HepG2 (cell line): ENCODE measurements around the gene GCLC. TPM values are rescaled to one million over a fixed set of nuclear protein-coding genes. Genes with fewer than 3 reads are reported as not detected.

Source experiments
- CEBPZ ChIP-seq: IDR thresholded peaks from 2 replicates; pipeline ENCODE4 v1.6.1; 2012; ENCODE audit warnings: low read length, improper control_type of control experiment
- FOSL2 ChIP-seq: sonication (generic); formaldehyde crosslinking; IDR thresholded peaks from 2 replicates; pipeline ENCODE4 v1.4.0; 2020; ENCODE audit warnings: missing genetic modification reagents
- HIC2 ChIP-seq: sonication (generic); formaldehyde crosslinking; IDR thresholded peaks from 2 replicates; pipeline ENCODE4 v1.9.0; 2022; ENCODE audit warnings: low read depth, missing genetic modification reagents
- MXI1 ChIP-seq: IDR thresholded peaks from 3 replicates; pipeline ENCODE4 v1.6.1; 2012; ENCODE audit warnings: low read depth, low read length, inconsistent platforms, borderline replicate concordance
- PBX2 ChIP-seq: IDR thresholded peaks from 2 replicates; pipeline ENCODE4 v1.6.1; 2016; ENCODE audit warnings: control low read depth
- RBAK ChIP-seq: sonication (generic); formaldehyde crosslinking; IDR thresholded peaks from 2 replicates; pipeline ENCODE4 v1.5.1; 2020; ENCODE audit warnings: mild to moderate bottlenecking, missing genetic modification reagents
- THAP9 ChIP-seq: sonication (generic); formaldehyde crosslinking; IDR thresholded peaks from 2 replicates; pipeline ENCODE4; 2020; ENCODE audit warnings: missing genetic modification reagents, mild to moderate bottlenecking, borderline replicate concordance
- ZNF678 ChIP-seq: sonication (generic); formaldehyde crosslinking; IDR thresholded peaks from 2 replicates; pipeline ENCODE4 v1.4.0; 2020; ENCODE audit warnings: mild to moderate bottlenecking, missing genetic modification reagents
- ZNF879 ChIP-seq: sonication (generic); formaldehyde crosslinking; IDR thresholded peaks from 2 replicates; pipeline ENCODE4 v1.8.1; 2023; ENCODE audit warnings: missing genetic modification reagents
- ZSCAN9 ChIP-seq: IDR thresholded peaks from 2 replicates; pipeline ENCODE4 v1.6.1; 2016; ENCODE audit warnings: borderline replicate concordance
- ZXDC ChIP-seq: sonication (generic); formaldehyde crosslinking; IDR thresholded peaks from 2 replicates; pipeline ENCODE4 v1.5.0; 2020; ENCODE audit warnings: mild to moderate bottlenecking, missing genetic modification reagents
- polyA plus RNA-seq, 8 experiments: library from polyadenylated mRNA; depleted of rRNA in 3 of 8; stranded (reverse) in 7 of 8; unstranded in 1 of 8; fragments of >200 nt; fragmentation: Illumina TruSeq in 4 of 8; extraction: Trizol in 4 of 8; gene quantifications; 2 replicates each; pipeline versions ENCODE4 v1.2.1 to v1.2.3, GENCODE V29; 2011 to 2016; ENCODE audit warnings: low read depth in 4 of 8, missing spikeins in 1 of 8, mixed read lengths in 1 of 8; ENCODE audit not compliant: insufficient read depth in 1 of 8
- total RNA-seq, 5 experiments: library from RNA; depleted of rRNA; stranded (reverse); fragments of >200 nt; fragmentation: Illumina TruSeq; extraction: Trizol; gene quantifications; 2 replicates each; pipeline ENCODE4 v1.2.3, GENCODE V29; 2016; ENCODE audit warnings: low read depth in 1 of 5
- TF ChIP-seq, protein P1 (sequence below): sonication (generic); formaldehyde crosslinking; IDR thresholded peaks from 2 replicates; pipeline ENCODE4 v1.4.0; 2020; ENCODE audit warnings: missing genetic modification reagents

Gene GCLC
- total and polyA plus RNA-seq, 2 of the 13 experiments (the other 11 are each of a cell fraction or from before 2014, with no cell fraction given), result 35.3 to 84.6 TPM

GRCh38 chr6:53547811-53548496 lies 3.1 kb upstream of the GCLC start (continued):
- TF ChIP-seq HIC2 (peak; percentile 96), CEBPZ (no peak), MXI1 (peak; percentile 99), THAP9 (CRISPR knock-in tag) (peak; percentile 90; the same call in 1 of the 2 replicates), ZSCAN9 (CRISPR knock-in tag) (peak; percentile 89; the same call in 1 of the 2 replicates), ZXDC (CRISPR knock-in tag) (peak; percentile 90; the same call in 1 of the 2 replicates), FOSL2 (peak; percentile 96), ZNF879 (CRISPR knock-in tag) (peak; percentile 82; the same call in 1 of the 2 replicates), RBAK (CRISPR knock-in tag) (no peak), PBX2 (CRISPR knock-in tag) (peak; percentile 7; the same call in 1 of the 2 replicates), ZNF678 (CRISPR knock-in tag) (peak; percentile 83; the same call in 1 of the 2 replicates)
- TF ChIP-seq, protein P1, sequence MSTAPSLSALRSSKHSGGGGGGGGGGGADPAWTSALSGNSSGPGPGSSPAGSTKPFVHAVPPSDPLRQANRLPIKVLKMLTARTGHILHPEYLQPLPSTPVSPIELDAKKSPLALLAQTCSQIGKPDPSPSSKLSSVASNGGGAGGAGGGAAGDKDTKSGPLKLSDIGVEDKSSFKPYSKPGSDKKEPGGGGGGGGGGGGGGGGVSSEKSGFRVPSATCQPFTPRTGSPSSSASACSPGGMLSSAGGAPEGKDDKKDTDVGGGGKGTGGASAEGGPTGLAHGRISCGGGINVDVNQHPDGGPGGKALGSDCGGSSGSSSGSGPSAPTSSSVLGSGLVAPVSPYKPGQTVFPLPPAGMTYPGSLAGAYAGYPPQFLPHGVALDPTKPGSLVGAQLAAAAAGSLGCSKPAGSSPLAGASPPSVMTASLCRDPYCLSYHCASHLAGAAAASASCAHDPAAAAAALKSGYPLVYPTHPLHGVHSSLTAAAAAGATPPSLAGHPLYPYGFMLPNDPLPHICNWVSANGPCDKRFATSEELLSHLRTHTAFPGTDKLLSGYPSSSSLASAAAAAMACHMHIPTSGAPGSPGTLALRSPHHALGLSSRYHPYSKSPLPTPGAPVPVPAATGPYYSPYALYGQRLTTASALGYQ (CRISPR knock-in tag), result peak; percentile 88
